Measurements from ENCODE around the gene DENND2D. TPM values are rescaled to one million over a fixed set of nuclear protein-coding genes. Genes with fewer than 3 reads are reported as not detected.
"Not testable (repeated sequence)": the region's sequence is repeated elsewhere in the genome, so short reads cannot be mapped to it uniquely, and the experiment has no call there.

Gene DENND2D
- total RNA-seq, 3 donors from 2014 or later = 27.7 to 70.8 (median 34.4) TPM

DNA sequence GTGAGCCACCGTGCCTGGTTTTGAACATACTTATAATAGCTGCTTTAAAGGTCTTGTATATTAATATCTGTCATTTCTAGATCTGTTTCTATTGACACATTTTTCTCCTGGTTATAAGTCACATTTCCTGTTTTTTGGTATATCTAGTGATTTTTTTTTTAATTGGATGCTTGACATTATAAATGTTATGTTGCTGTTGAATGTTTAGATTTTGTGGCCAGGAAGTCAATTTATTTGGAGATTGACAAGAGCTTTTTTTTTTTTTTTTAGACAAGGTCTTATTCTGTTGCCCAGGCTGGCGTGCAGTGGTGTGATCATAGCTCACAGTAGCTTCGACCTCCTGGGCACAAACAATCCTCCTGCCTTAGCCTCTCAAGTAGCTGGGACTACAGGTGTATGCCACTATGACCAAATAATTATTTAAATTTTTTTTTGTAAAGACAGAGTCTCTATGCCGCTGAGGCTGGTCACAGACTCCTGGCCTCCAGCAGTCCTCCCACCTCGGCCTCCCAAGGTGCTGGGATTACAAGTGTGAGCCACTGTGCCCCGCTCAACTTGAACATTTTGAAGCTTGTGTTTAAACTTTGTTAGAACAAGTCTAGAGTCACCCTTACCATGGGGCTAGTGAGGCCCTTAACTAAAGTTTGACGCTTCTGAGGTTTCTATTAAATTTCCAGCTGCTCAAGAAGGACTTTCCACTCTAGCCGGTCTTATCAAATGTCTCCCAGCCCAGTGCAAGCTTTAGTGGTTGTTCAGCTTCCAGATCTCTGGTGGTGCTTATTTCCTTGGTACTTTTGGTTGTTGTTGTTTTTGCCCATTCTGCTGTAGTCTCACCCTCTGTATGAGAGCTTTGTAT, 18.5 kb upstream of the DENND2D start:
- intact Hi-C loops (cut with DNase I; ENCODE audit: low total_unique reads) = loop anchor here (5.0 kb wide), 1 partner anchor 538 kb away; the partner anchor contains the start of gene DDX20
- Histone ChIP-seq H3K9me3 (no peaks in the 10 kb centered on the region), H3K27me3 (no peaks in the 10 kb centered on the region), H3K4me1 (no peaks in the 10 kb centered on the region), H3K4me3 (no peak overlapping the region), H3K27ac (no peak overlapping the region), H3K36me3 (no peaks in the 10 kb centered on the region)
- no peak for DNase-seq (ENCODE audit: low spot score in 2 of 2)
- TF ChIP-seq POLR2A (IDR thresholded peaks at IDR 0.05) (no peak), CTCF (IDR thresholded peaks at IDR 0.05) (no peak), POLR2AphosphoS5 (IDR thresholded peaks at IDR 0.05) (no peak)

GRCh38 chr1:111217183-111217910, 16.9 kb upstream of the DENND2D start:
- Histone ChIP-seq H3K4me1 (no peaks in the 10 kb centered on the region), H3K4me3 (no peak overlapping the region), H3K9me3 (no peaks in the 10 kb centered on the region), H3K27ac (no peak overlapping the region), H3K27me3 (no peaks in the 10 kb centered on the region), H3K36me3 (no peaks in the 10 kb centered on the region)
- DNase-seq (ENCODE audit: low spot score in 2 of 2) = no peak
- intact Hi-C loops (cut with DNase I; ENCODE audit: low total_unique reads) = loop anchor here (5.0 kb wide), 1 partner anchor 540 kb away; the partner anchor contains the start of gene DDX20
- no peak for TF ChIP-seq CTCF (IDR thresholded peaks at IDR 0.05)
- no peak for TF ChIP-seq POLR2A (IDR thresholded peaks at IDR 0.05)
- no peak for TF ChIP-seq POLR2AphosphoS5 (IDR thresholded peaks at IDR 0.05)

DNA sequence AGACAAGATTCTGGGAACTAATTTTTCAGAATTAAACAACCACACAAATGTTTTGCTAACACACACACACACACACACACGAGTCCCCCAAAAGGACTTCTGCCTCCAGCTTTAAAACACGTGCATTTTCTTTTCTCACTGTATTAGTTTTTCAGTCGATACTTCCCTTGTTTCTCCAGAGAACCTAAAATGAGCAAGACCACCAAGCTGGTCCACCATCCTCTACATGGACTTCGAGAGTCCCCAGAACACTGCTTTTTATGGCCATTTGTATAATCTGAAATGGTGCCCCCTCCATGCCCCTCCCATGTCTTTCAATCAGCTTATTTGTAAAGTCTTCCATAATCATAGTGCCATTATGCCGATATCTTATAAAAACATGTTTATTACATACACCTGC, 16.3 kb upstream of the DENND2D start:
- intact Hi-C loops (cut with DNase I; ENCODE audit: low total_unique reads) = loop anchor here (5.0 kb wide), 1 partner anchor 541 kb away; the partner anchor contains the start of gene DDX20

GRCh38 chr1:111215285-111215684, 14.8 kb upstream of the DENND2D start:
- H3K27me3 ChIP-seq; H3K4me1 ChIP-seq; H3K27ac ChIP-seq; DNase-seq (ENCODE audit: low spot score in 2 of 2); H3K36me3 ChIP-seq; H3K4me3 ChIP-seq; H3K9me3 ChIP-seq: not testable (repeated sequence)
- intact Hi-C loops (cut with DNase I; ENCODE audit: low total_unique reads) = loop anchor here (5.0 kb wide), 1 partner anchor 542 kb away; the partner anchor contains the start of gene DDX20

More for the DNA sequence above, 16.3 kb upstream of the DENND2D start:
- Histone ChIP-seq H3K36me3 (no peaks in the 10 kb centered on the region), H3K4me1 (no peaks in the 10 kb centered on the region), H3K9me3 (no peaks in the 10 kb centered on the region), H3K4me3 (no peak overlapping the region), H3K27me3 (no peaks in the 10 kb centered on the region), H3K27ac (no peak overlapping the region)
- no peak for DNase-seq (ENCODE audit: low spot score in 2 of 2)
- TF ChIP-seq POLR2A (IDR thresholded peaks at IDR 0.05) (no peak), CTCF (IDR thresholded peaks at IDR 0.05) (no peak), POLR2AphosphoS5 (IDR thresholded peaks at IDR 0.05) (no peak)

- Histone ChIP-seq H3K36me3 (no peaks in the 10 kb centered on the region), H3K9me3 (no peaks in the 10 kb centered on the region), H3K27me3 (no peaks in the 10 kb centered on the region), H3K4me1 (no peaks in the 10 kb centered on the region), H3K4me3 (no peak overlapping the region), H3K27ac (no peak overlapping the region)
- no peak for DNase-seq (ENCODE audit: low spot score in 2 of 2)
- intact Hi-C loops (cut with DNase I; ENCODE audit: low total_unique reads) = loop anchor here (5.0 kb wide), 1 partner anchor 542 kb away; the partner anchor contains the start of gene DDX20
- TF ChIP-seq POLR2AphosphoS5 (IDR thresholded peaks at IDR 0.05) (no peak), CTCF (IDR thresholded peaks at IDR 0.05) (no peak), POLR2A (IDR thresholded peaks at IDR 0.05) (no peak)
Observed at GRCh38 chr1:111214884-111215283, 14.4 kb upstream of the DENND2D start.

All from breast epithelium (tissue), 4 donors.